ENCODE data around the gene GRP. TPM values are rescaled to one million over a fixed set of nuclear protein-coding genes. Genes with fewer than 3 reads are reported as not detected.
"Not testable (repeated sequence)": the region's sequence is repeated elsewhere in the genome, so short reads cannot be mapped to it uniquely, and the experiment has no call there.

GRP gene
- total RNA-seq, 1 experiment from 2014 or later = 0.22 TPM

DNA sequence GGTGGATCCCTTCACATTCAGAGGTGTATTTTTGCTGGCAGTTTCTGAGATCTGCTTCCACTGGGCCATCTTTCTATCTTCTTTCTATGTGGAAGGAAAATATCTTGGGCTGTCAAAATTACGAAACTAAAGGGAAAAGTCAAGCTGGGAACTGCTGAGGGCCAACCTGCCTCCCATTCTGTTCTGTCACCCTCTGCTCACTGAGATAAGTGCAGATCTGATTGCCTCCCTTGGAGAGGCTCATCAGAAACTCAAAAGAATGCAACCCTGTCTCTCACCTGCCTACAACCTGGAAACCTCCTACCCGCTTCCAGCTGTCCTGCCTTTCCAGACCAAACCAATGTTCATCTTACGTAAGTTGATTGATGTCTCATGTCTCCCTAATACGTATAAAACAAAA lies 26.8 kb downstream of the GRP start:
- DNase-seq = no peak
- no peak overlapping the region for H3K27ac ChIP-seq
- H3K4me3 ChIP-seq = no peak overlapping the region
- no peaks in the 10 kb centered on the region for H3K4me1 ChIP-seq
- no peaks in the 10 kb centered on the region for H3K9me3 ChIP-seq (replicated peaks)
- H3K27me3 ChIP-seq = no peaks in the 10 kb centered on the region
- no peaks in the 10 kb centered on the region for H3K36me3 ChIP-seq

DNA sequence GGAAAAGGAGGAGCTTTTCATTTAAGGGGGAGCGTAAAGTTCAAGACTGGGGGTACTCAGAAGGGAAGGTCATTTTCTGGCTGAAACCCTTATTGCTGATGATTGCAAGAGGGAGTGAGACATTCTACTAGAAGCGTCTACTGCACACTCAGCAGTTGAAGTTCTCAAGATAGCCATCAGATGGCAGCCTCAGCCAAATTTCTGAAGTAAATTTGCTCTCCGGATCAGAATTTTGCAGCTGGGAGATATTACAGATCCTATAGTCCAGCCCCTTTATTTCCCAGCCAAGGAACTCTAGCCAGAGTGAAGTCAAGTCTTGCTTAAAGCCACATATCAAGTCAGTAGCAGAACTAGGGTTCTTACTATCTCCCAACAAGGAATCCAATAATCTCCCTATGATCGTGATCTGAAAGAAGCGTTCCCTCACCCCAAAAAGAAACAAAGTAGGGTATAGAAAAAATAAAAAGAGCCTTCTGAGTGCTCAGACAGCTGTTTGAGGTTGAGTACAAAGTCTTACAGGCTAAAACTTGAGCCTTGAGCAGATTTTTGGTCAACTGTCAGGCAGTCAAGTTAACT lies 29.3 kb downstream of the GRP start:
- no peaks in the 10 kb centered on the region for H3K36me3 ChIP-seq
- H3K27me3 ChIP-seq = no peaks in the 10 kb centered on the region
- no peak overlapping the region for H3K27ac ChIP-seq
- no peak overlapping the region for H3K4me3 ChIP-seq
- no peaks in the 10 kb centered on the region for H3K4me1 ChIP-seq
- peak; percentile 11 to 47 for DNase-seq
- H3K9me3 ChIP-seq (replicated peaks) = no peaks in the 10 kb centered on the region

GRCh38 chr18:59255491-59255890 lies 35.5 kb downstream of the GRP start:
- not testable (repeated sequence) for H3K27ac ChIP-seq; DNase-seq; H3K27me3 ChIP-seq; H3K4me1 ChIP-seq; H3K36me3 ChIP-seq; H3K4me3 ChIP-seq; H3K9me3 ChIP-seq (replicated peaks)

GRCh38 chr18:59261842-59262241 lies 41.9 kb downstream of the GRP start:
- not testable (repeated sequence) for H3K27me3 ChIP-seq; DNase-seq; H3K4me3 ChIP-seq; H3K36me3 ChIP-seq; H3K27ac ChIP-seq; H3K4me1 ChIP-seq; H3K9me3 ChIP-seq (replicated peaks)

GRCh38 chr18:59262243-59262642 lies 42.3 kb downstream of the GRP start:
- not testable (repeated sequence) for H3K27me3 ChIP-seq; H3K36me3 ChIP-seq; H3K4me3 ChIP-seq; H3K9me3 ChIP-seq (replicated peaks); H3K4me1 ChIP-seq; DNase-seq; H3K27ac ChIP-seq

DNA sequence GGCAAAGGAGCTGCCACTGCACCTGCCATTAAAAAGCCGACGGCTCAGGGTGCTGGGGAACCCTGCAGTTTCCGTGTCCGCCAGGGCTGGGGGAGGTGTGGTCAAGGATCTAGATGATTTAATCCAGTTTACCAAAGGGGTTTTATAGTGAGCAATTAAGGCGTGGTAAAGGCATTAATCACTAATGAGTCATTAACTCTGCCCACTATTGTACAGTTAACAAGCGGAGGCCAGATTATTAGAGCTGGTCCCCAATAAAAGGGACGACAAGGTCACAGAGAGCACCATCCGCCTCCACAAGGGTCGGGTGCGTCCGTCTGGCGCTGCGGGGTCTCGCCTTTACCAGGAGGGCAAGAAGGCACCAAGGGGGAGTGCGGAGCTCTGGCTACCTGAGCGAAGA lies 43.7 kb downstream of the GRP start:
- Histone ChIP-seq H3K4me1 (no peaks in the 10 kb centered on the region), H3K27me3 (no peaks in the 10 kb centered on the region), H3K9me3 (replicated peaks) (no peaks in the 10 kb centered on the region), H3K4me3 (no peak overlapping the region), H3K27ac (no peak overlapping the region), H3K36me3 (no peaks in the 10 kb centered on the region)
- DNase-seq = no peak

- Histone ChIP-seq H3K36me3 (no peaks in the 10 kb centered on the region), H3K4me3 (no peak overlapping the region), H3K4me1 (no peaks in the 10 kb centered on the region), H3K27me3 (no peaks in the 10 kb centered on the region), H3K9me3 (replicated peaks) (no peaks in the 10 kb centered on the region), H3K27ac (no peak overlapping the region)
- no peak for DNase-seq
Measured at GRCh38 chr18:59264121-59264571, 44.2 kb downstream of the GRP start.

DNA sequence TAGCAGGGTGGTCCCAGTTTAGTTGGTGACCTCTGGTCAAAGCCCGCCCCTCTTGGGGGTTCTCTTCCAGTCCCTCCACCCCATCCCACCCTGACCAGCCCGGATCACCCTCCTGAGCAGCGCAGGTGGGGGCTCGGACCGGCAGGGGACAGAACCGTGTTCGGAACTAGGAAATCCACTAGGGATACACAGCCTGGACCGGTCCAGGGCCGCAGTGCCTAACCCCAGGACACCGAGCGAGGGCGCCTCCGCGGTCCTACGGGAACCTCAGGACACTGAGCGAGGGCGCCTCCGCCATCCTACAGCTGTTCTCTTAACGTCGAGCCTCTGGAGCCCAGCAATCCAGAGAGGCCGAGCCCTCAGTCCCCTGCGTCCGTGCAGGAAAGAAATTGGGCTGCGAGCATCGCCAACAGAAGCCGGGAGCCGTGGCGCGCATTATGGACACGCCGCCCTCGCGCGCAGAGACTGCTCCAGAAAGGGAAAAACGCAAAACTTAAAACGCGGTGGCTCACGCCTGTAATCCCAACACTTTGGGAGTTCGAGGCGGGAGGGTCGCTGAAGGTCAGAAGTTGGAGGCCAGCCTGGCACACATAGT lies 44.8 kb downstream of the GRP start:
- Histone ChIP-seq H3K4me3 (no peak overlapping the region), H3K36me3 (no peaks in the 10 kb centered on the region), H3K9me3 (replicated peaks) (no peaks in the 10 kb centered on the region), H3K4me1 (no peaks in the 10 kb centered on the region), H3K27ac (no peak overlapping the region), H3K27me3 (no peaks in the 10 kb centered on the region)
- DNase-seq = no peak

GRCh38 chr18:59265246-59265973 lies 45.5 kb downstream of the GRP start:
- Histone ChIP-seq H3K4me1 (no peaks in the 10 kb centered on the region), H3K27ac (no peak overlapping the region), H3K27me3 (no peaks in the 10 kb centered on the region), H3K36me3 (no peaks in the 10 kb centered on the region), H3K4me3 (no peak overlapping the region), H3K9me3 (replicated peaks) (no peaks in the 10 kb centered on the region)
- DNase-seq = no peak

DNA sequence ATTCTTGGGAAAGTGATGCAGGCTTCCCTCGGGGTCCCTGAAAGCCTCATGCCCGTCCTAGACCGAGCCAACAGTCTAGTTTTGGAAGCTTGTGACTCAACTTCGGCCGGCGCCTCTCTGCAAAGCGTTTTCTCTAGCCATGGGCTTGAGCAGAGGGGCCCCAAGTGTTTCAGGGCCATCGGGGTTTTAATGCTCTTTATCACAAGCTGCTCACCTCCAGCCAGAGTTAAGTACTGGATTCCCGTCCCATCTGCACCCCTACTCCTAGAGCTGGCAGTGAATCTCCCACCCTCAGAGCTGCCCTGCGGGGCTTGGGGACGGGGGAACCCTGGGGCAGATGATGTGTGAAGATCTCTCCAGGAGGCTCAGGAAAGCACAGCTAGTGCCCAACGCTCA lies 46.0 kb downstream of the GRP start:
- no peak overlapping the region for H3K4me3 ChIP-seq
- DNase-seq = no peak
- H3K9me3 ChIP-seq (replicated peaks) = no peaks in the 10 kb centered on the region
- no peaks in the 10 kb centered on the region for H3K4me1 ChIP-seq
- H3K27ac ChIP-seq = no peak overlapping the region
- no peaks in the 10 kb centered on the region for H3K27me3 ChIP-seq
- no peaks in the 10 kb centered on the region for H3K36me3 ChIP-seq

- no peaks in the 10 kb centered on the region for H3K36me3 ChIP-seq
- no peak for DNase-seq
- H3K4me3 ChIP-seq = no peak overlapping the region
- H3K27me3 ChIP-seq = no peaks in the 10 kb centered on the region
- H3K27ac ChIP-seq = no peak overlapping the region
- no peaks in the 10 kb centered on the region for H3K9me3 ChIP-seq (replicated peaks)
- H3K4me1 ChIP-seq = no peaks in the 10 kb centered on the region
Measured at GRCh38 chr18:59266459-59266858, 46.5 kb downstream of the GRP start.

DNA sequence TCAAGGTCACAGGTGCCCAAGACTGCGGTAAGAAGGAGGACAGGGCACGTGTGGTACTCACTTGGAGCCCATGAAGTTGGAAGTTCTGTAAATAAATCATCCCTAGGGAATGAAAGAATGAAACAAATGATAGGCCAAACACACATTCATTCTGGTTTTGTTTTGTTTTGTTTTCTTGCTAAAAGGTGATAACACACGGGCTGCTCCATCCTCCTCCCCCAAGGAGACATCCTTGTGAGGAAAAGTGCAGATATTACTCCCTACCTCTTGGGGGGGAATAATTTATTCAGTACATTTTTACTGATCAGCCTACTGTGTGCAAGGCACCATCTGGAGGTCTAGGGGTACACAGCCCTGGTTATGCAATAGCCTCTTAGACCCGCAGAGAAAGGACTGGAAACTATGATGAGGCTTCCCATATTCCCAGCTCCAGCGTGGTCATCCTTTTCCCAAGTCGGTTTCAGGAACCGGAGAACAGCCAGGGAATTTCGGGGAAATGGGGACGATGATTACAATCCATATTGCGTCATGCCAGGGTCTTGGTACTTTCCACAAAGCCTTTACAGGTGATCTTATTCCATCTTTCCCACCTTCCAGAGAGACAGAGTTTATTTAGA lies 47.0 kb downstream of the GRP start:
- Histone ChIP-seq H3K4me3 (no peak overlapping the region), H3K27me3 (no peaks in the 10 kb centered on the region), H3K9me3 (replicated peaks) (no peaks in the 10 kb centered on the region), H3K36me3 (no peaks in the 10 kb centered on the region), H3K27ac (no peak overlapping the region), H3K4me1 (no peaks in the 10 kb centered on the region)
- no peak for DNase-seq

- Histone ChIP-seq H3K27ac (no peak overlapping the region), H3K4me1 (no peaks in the 10 kb centered on the region), H3K9me3 (replicated peaks) (no peaks in the 10 kb centered on the region), H3K36me3 (no peaks in the 10 kb centered on the region), H3K27me3 (no peaks in the 10 kb centered on the region), H3K4me3 (no peak overlapping the region)
- no peak for DNase-seq
Measured at GRCh38 chr18:59267503-59268126, 47.7 kb downstream of the GRP start.

DNA sequence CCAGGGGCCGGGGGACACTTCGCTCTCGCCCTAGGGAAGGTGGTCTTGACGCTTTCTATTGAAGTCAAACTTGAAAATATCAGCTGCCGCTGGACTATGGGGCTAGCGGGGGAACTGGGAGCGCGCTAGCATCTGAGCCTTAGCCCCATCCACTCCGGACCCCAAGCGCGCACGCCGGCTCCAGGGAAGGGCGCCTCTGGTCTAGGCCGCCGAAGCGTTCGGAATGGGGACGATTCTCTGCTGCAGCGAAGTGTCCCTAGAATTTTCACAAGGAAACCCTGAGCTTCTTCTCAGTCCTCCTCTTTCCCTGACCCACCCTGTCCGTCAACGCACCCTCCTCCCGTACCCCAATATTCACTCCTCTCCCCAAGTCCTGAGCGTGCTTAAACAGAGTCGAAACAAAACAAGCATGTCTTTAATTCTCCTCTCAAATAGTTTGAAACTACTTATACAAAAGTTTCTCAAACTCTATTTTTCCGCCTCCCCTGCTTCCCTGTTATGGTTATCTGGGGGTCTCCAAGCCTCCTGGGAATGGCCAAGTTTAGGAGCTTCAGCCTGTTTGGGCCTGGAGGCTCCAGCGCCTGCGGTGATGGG lies 48.3 kb downstream of the GRP start:
- H3K4me3 ChIP-seq = no peak overlapping the region
- no peak for DNase-seq
- no peaks in the 10 kb centered on the region for H3K36me3 ChIP-seq
- H3K9me3 ChIP-seq (replicated peaks) = no peaks in the 10 kb centered on the region
- H3K4me1 ChIP-seq = no peaks in the 10 kb centered on the region
- H3K27me3 ChIP-seq = no peaks in the 10 kb centered on the region
- no peak overlapping the region for H3K27ac ChIP-seq

Measured in SJCRH30 (cell line).